K562 (cell line): ENCODE data around the gene HNRNPH3. TPM values are rescaled to one million over a fixed set of nuclear protein-coding genes. Genes with fewer than 3 reads are reported as not detected.

Source experiments
- ARID1B ChIP-seq: fragments of 450-650 bp; IDR thresholded peaks from 2 replicates; pipeline ENCODE4 v1.6.1; 2016; ENCODE audit warnings: antibody characterized with exemption, mild to moderate bottlenecking, inconsistent platforms
- BCL6 ChIP-seq: fragments of 250-450 bp; sonication (Bioruptor Pico); IDR thresholded peaks from 2 replicates; pipeline ENCODE4 v1.4.0; 2020
- GABPA ChIP-seq: fragments of 200-800 bp; sonication (Bioruptor generic); conservative IDR thresholded peaks from 2 replicates; pipeline ENCODE4 v1.6.1; 2016; ENCODE audit warnings: low read depth, missing genetic modification characterization, missing compliant biosample characterization
- GATA2 ChIP-seq: sonication (generic); formaldehyde crosslinking; IDR thresholded peaks from 2 replicates; pipeline ENCODE4 v1.4.0; 2020; ENCODE audit warnings: mild to moderate bottlenecking, missing genetic modification reagents
- HDAC3 ChIP-seq: fragments of 450-650 bp; IDR thresholded peaks from 2 replicates; pipeline ENCODE4 v1.6.1; 2018; ENCODE audit warnings: borderline replicate concordance, mild to moderate bottlenecking, moderate library complexity; ENCODE audit not compliant: partially characterized antibody
- HLTF ChIP-seq: fragments of 450-650 bp; IDR thresholded peaks from 2 replicates; pipeline ENCODE4 v1.6.1; 2016
- HNRNPH1 ChIP-seq: fragments of 200-400 bp; formaldehyde crosslinking; optimal IDR thresholded peaks from 2 replicates; pipeline ENCODE3; 2017; ENCODE audit warnings: low read depth, mild to moderate bottlenecking, low read length, moderate library complexity
- POLR3G ChIP-seq: IDR thresholded peaks from 2 replicates; pipeline ENCODE4 v1.6.1; 2011; ENCODE audit not compliant: insufficient read length, insufficient replicate concordance; ENCODE audit errors: extremely low read depth
- RFX5 ChIP-seq: IDR thresholded peaks from 2 replicates; pipeline ENCODE4 v1.6.1; 2011; ENCODE audit warnings: low read depth, mild to moderate bottlenecking, improper control_type of control experiment, low read length
- SAP30 ChIP-seq: fragments of 200-600 bp; sonication (generic); IDR thresholded peaks from 2 replicates; pipeline ENCODE4 v1.6.1; 2012; ENCODE audit warnings: borderline replicate concordance, low read depth, mild to moderate bottlenecking, moderate library complexity, low read length, control low read depth, inconsistent platforms; ENCODE audit not compliant: insufficient read depth, poor library complexity, severe bottlenecking
- SNRNP70 ChIP-seq: fragments of 200-400 bp; formaldehyde crosslinking; optimal IDR thresholded peaks from 2 replicates; pipeline ENCODE3; 2017; ENCODE audit warnings: low read depth, low read length
- SRF ChIP-seq, 2 experiments: fragments of 250-450, 450-650 bp in 1 of 2; sonication (Bioruptor Pico) in 1 of 2; sonication (generic) in 1 of 2; formaldehyde crosslinking; IDR thresholded peaks; 2 replicates each; pipeline versions ENCODE4 v1.5.0 to v1.5.1; 2020 to 2022; ENCODE audit warnings: mild to moderate bottlenecking in 1 of 2, missing genetic modification reagents in 1 of 2
- STAG1 ChIP-seq: sonication (generic); formaldehyde crosslinking; IDR thresholded peaks from 2 replicates; pipeline ENCODE4 v1.5.0; 2020; ENCODE audit warnings: missing genetic modification reagents, borderline replicate concordance
- THRB ChIP-seq: fragments of 450-650 bp; formaldehyde crosslinking; conservative IDR thresholded peaks from 2 replicates; pipeline ENCODE4 v1.4.0; 2022; ENCODE audit warnings: mild to moderate bottlenecking, missing genetic modification characterization
- TSC22D4 ChIP-seq: fragments of 450-650 bp; IDR thresholded peaks from 2 replicates; pipeline ENCODE4 v1.6.1; 2016; ENCODE audit warnings: missing genetic modification characterization, missing biosample characterization, control low read depth
- USF2 ChIP-seq: sonication (generic); formaldehyde crosslinking; IDR thresholded peaks from 2 replicates; pipeline ENCODE4 v1.5.0; 2020; ENCODE audit warnings: missing genetic modification reagents
- WHSC1 ChIP-seq: IDR thresholded peaks from one replicate; pipeline ENCODE4 v1.6.1; 2012; ENCODE audit warnings: low read length, control low read depth, inconsistent platforms
- ZFPM2 ChIP-seq: fragments of 250-450 bp; sonication (Bioruptor Pico); IDR thresholded peaks from 2 replicates; pipeline ENCODE4 v1.5.1; 2022; ENCODE audit warnings: mild to moderate bottlenecking
- ZNF184 ChIP-seq: sonication (generic); formaldehyde crosslinking; IDR thresholded peaks from 2 replicates; pipeline ENCODE4 v1.5.0; 2020; ENCODE audit warnings: missing genetic modification reagents
- ZNF23 ChIP-seq: fragments of 250-450 bp; sonication (Bioruptor Pico); IDR thresholded peaks from 2 replicates; pipeline ENCODE4 v1.4.0; 2020; ENCODE audit warnings: mild to moderate bottlenecking
- ZNF518B ChIP-seq: fragments of 250-450 bp; sonication (Bioruptor Pico); IDR thresholded peaks from 2 replicates; pipeline ENCODE4 v1.5.0; 2021; ENCODE audit warnings: mild to moderate bottlenecking, moderate library complexity
- ZNF57 ChIP-seq: fragments of 450-650 bp; formaldehyde crosslinking; IDR thresholded peaks from 2 replicates; pipeline ENCODE4 v1.4.0; 2020; ENCODE audit warnings: mild to moderate bottlenecking, moderate library complexity
- polyA plus RNA-seq, 8 experiments: library from polyadenylated mRNA; depleted of rRNA in 4 of 8; stranded (reverse) in 5 of 8; unstranded in 3 of 8; fragments of >200 nt; fragmentation: Nextera tagmentation in 2 of 8; fragmentation: Illumina TruSeq in 1 of 8; extraction: Ambion mirVana in 2 of 8; extraction: Trizol in 1 of 8; gene quantifications; 2 replicates each; pipeline versions ENCODE4 v1.2.1 to v1.2.3, GENCODE V29; 2011 to 2014; ENCODE audit warnings: inconsistent platforms in 1 of 8, missing spikeins in 1 of 8
- total RNA-seq, 7 experiments: library from RNA; depleted of rRNA in 6 of 7; stranded (reverse); fragments of >200 nt in 6 of 7; fragmentation: Illumina TruSeq in 2 of 7; extraction: Trizol in 2 of 7; gene quantifications; 2 replicates each; pipeline versions ENCODE4 v1.2.1 to v1.2.3, GENCODE V29; 2011 to 2021; ENCODE audit warnings: low replicate concordance in 1 of 7

Gene HNRNPH3
- total and polyA plus RNA-seq, 9 of the 15 experiments (the other 6 are each of a cell fraction or from before 2014, with no cell fraction given), result 52.8 to 562 (median 152) TPM

GRCh38 chr10:68332259-68333057 is 594 bp downstream of the HNRNPH3 start, which contains the start of gene PBLD (continued):
- TF ChIP-seq THRB (CRISPR knock-in tag) (peak; percentile 91; the same call in 1 of the 2 replicates), SRF (CRISPR knock-in tag; IDR thresholded peaks at IDR 0.05) (peak; percentile 13 to 58; a peak in 1 of 4 replicates), RFX5 (no peak), TSC22D4 (tag) (no peak), GATA2 (CRISPR knock-in tag) (no peak), ZNF23 (CRISPR knock-in tag) (peak; percentile 20; the same call in 1 of the 2 replicates), HNRNPH1 (no peak), SNRNP70 (peak; percentile 68), ZNF184 (CRISPR knock-in tag) (no peak), STAG1 (CRISPR knock-in tag) (no peak; the same call in 1 of the 2 replicates), GABPA (no peak; the same call in 1 of the 2 replicates), WHSC1 (no peak), ZFPM2 (CRISPR knock-in tag) (no peak), POLR3G (no peak), SAP30 (peak; percentile 71), HLTF (peak; percentile 66; the same call in 1 of the 2 replicates), ZNF518B (CRISPR knock-in tag) (no peak), USF2 (CRISPR knock-in tag) (no peak), ARID1B (peak; percentile 48), ZNF57 (CRISPR knock-in tag) (0 out of 2 replicates have a peak, but pooled peaks have one; percentile 68), BCL6 (no peak), HDAC3 (no peak)
